WTC11 (cell line): Measurements from ENCODE around the gene PAPPA2. TPM values are rescaled to one million over a fixed set of nuclear protein-coding genes. Genes with fewer than 3 reads are reported as not detected.

ENCODE experiments used
- ATAC-seq: fragments of 200-7000 bp; cut with Tn5 transposase; 2 replicates; pipeline ENCODE4 v1.10.0; 2021; ENCODE audit warnings: mild to moderate bottlenecking, moderate library complexity
- CTCF ChIA-PET: fragments of 300-600 bp; sonication (Branson Sonifier 250); formaldehyde crosslinking; loops from one replicate; lab custom pipeline; 2021; ENCODE audit warnings: antibody characterized with exemption; lab: Charles Lee
- POLR2A ChIA-PET: fragments of 350-600 bp; sonication (Branson Sonifier 250); formaldehyde crosslinking; loops from one replicate; lab custom pipeline; 2021; ENCODE audit warnings: antibody characterized with exemption; lab: Charles Lee
- DNase-seq: peaks from one replicate; pipeline ENCODE4 v3.0.0; 2021; ENCODE audit warnings: low spot score
- H3K27ac Mint-ChIP-seq: 2 replicates; pipeline ENCODE4 v1.8.0; 2021; ENCODE audit warnings: mixed read lengths
- H3K27me3 Mint-ChIP-seq: 2 replicates; pipeline ENCODE4 v1.8.0; 2021; ENCODE audit warnings: low read depth, mild to moderate bottlenecking, moderate library complexity, mixed read lengths
- H3K36me3 Mint-ChIP-seq: 2 replicates; pipeline ENCODE4 v1.8.0; 2021; ENCODE audit warnings: mixed read lengths
- H3K4me1 Mint-ChIP-seq: 2 replicates; pipeline ENCODE4 v1.8.0; 2022; ENCODE audit warnings: mixed read lengths
- H3K4me3 Mint-ChIP-seq: 2 replicates; pipeline ENCODE4 v1.8.0; 2021; ENCODE audit warnings: mild to moderate bottlenecking, moderate library complexity, mixed read lengths
- H3K9me3 Mint-ChIP-seq: 2 replicates; pipeline ENCODE4 v1.8.0; 2021; ENCODE audit warnings: mixed read lengths
- E2F5 ChIP-seq: sonication (generic); formaldehyde crosslinking; IDR thresholded peaks from 2 replicates; pipeline ENCODE4 v1.8.1; 2022; ENCODE audit warnings: mild to moderate bottlenecking, moderate library complexity, missing genetic modification reagents
- ERG ChIP-seq: fragments of 250-450 bp; sonication (Bioruptor Pico); IDR thresholded peaks from 2 replicates; pipeline ENCODE4 v1.8.0; 2021; ENCODE audit warnings: mild to moderate bottlenecking
- ETV6 ChIP-seq: sonication (generic); formaldehyde crosslinking; IDR thresholded peaks from 2 replicates; pipeline ENCODE4 v1.8.1; 2022; ENCODE audit warnings: mild to moderate bottlenecking, missing genetic modification reagents
- FOXP1 ChIP-seq: sonication (generic); formaldehyde crosslinking; IDR thresholded peaks from 2 replicates; pipeline ENCODE4 v1.8.0; 2022; ENCODE audit warnings: missing genetic modification reagents, mild to moderate bottlenecking, moderate library complexity, borderline replicate concordance
- FOXP4 ChIP-seq: sonication (generic); formaldehyde crosslinking; IDR thresholded peaks from 2 replicates; pipeline ENCODE4 v1.8.0; 2022; ENCODE audit warnings: mild to moderate bottlenecking, missing genetic modification reagents
- JAZF1 ChIP-seq: fragments of 250-450 bp; sonication (Bioruptor Pico); IDR thresholded peaks from 2 replicates; pipeline ENCODE4 v1.9.0; 2021; ENCODE audit warnings: moderate library complexity, mild to moderate bottlenecking, inconsistent platforms
- KAT7 ChIP-seq: sonication (generic); formaldehyde crosslinking; IDR thresholded peaks from 2 replicates; pipeline ENCODE4 v1.8.1; 2023; ENCODE audit warnings: missing genetic modification reagents, mild to moderate bottlenecking, borderline replicate concordance
- MXD4 ChIP-seq: fragments of 250-450 bp; sonication (Bioruptor Pico); IDR thresholded peaks from 2 replicates; pipeline ENCODE4 v1.8.0; 2021; ENCODE audit warnings: mild to moderate bottlenecking, moderate library complexity, borderline replicate concordance
- NR2C2 ChIP-seq: sonication (generic); formaldehyde crosslinking; IDR thresholded peaks from 2 replicates; pipeline ENCODE4 v1.8.0; 2022; ENCODE audit warnings: mild to moderate bottlenecking, missing genetic modification reagents
- NR3C1 ChIP-seq: sonication (generic); formaldehyde crosslinking; conservative IDR thresholded peaks from 2 replicates; pipeline ENCODE4 v1.8.1; 2023; ENCODE audit warnings: low read depth, mild to moderate bottlenecking, missing genetic modification reagents
- PREB ChIP-seq: sonication (generic); formaldehyde crosslinking; IDR thresholded peaks from 2 replicates; pipeline ENCODE4 v1.8.1; 2022; ENCODE audit warnings: mild to moderate bottlenecking, missing genetic modification reagents, moderate library complexity, borderline replicate concordance
- PRRX2 ChIP-seq: fragments of 250-450 bp; sonication (Bioruptor Pico); IDR thresholded peaks from 2 replicates; pipeline ENCODE4 v1.8.0; 2021; ENCODE audit warnings: mild to moderate bottlenecking
- SP1 ChIP-seq: sonication (generic); formaldehyde crosslinking; conservative IDR thresholded peaks from 2 replicates; pipeline ENCODE4 v1.8.1; 2022; ENCODE audit warnings: missing genetic modification reagents
- ZBTB43 ChIP-seq: sonication (generic); formaldehyde crosslinking; IDR thresholded peaks from 2 replicates; pipeline ENCODE4 v1.8.1; 2023; ENCODE audit warnings: mild to moderate bottlenecking, missing genetic modification reagents
- ZNF232 ChIP-seq: sonication (generic); formaldehyde crosslinking; IDR thresholded peaks from 2 replicates; pipeline ENCODE4 v1.8.0; 2022; ENCODE audit warnings: mild to moderate bottlenecking, missing genetic modification reagents
- ZNF281 ChIP-seq: sonication (generic); formaldehyde crosslinking; IDR thresholded peaks from 2 replicates; pipeline ENCODE4 v1.8.0; 2023; ENCODE audit warnings: mild to moderate bottlenecking, missing genetic modification reagents
- ZNF532 ChIP-seq: fragments of 250-450 bp; sonication (Bioruptor Pico); IDR thresholded peaks from 2 replicates; pipeline ENCODE4 v1.9.0; 2021; ENCODE audit warnings: mild to moderate bottlenecking, borderline replicate concordance
- total RNA-seq: library from RNA; stranded (reverse); gene quantifications from 3 replicates; pipeline ENCODE4 v1.2.3, GENCODE V29; 2021

The PAPPA2 gene
- total RNA-seq, 1 experiment from 2014 or later: 0.74 TPM

- TF ChIP-seq NR2C2 (CRISPR knock-in tag): no peak
- TF ChIP-seq E2F5: no peak
- TF ChIP-seq ZNF532 (CRISPR knock-in tag): no peak
- TF ChIP-seq FOXP1: no peak
- Mint-ChIP-seq H3K36me3 (no peaks in the 10 kb centered on the region), H3K4me3 (no peak overlapping the region), H3K27me3 (no peaks in the 10 kb centered on the region), H3K27ac (no peak overlapping the region), H3K9me3 (peaks cover 5% of the 10 kb centered on the region), H3K4me1 (no peaks in the 10 kb centered on the region; the same call in 1 of the 2 replicates)
- CTCF ChIA-PET: no interaction called here
- ATAC-seq (no peak), DNase-seq (no peak)
- POLR2A ChIA-PET: no interaction called here
These were observed 278.2 kb downstream of the PAPPA2 start for GRCh38 chr1:176741181-176741580.

GRCh38 chr1:176742322-176742721, 279.3 kb downstream of the PAPPA2 start:
- DNase-seq (no peak), ATAC-seq (no peak)
- POLR2A ChIA-PET: no interaction called here
- H3K27me3 Mint-ChIP-seq: no peaks in the 10 kb centered on the region
- CTCF ChIA-PET: interaction anchor here (1.1 kb wide), 1 partner anchor 156 kb away, joined by 3 read pairs; no protein-coding TSS in a partner anchor
- peaks cover 5% of the 10 kb centered on the region for H3K9me3 Mint-ChIP-seq
- H3K4me3 Mint-ChIP-seq: no peak overlapping the region
- no peak overlapping the region for H3K27ac Mint-ChIP-seq
- H3K36me3 Mint-ChIP-seq: no peaks in the 10 kb centered on the region
- no peaks in the 10 kb centered on the region; the same call in 1 of the 2 replicates for H3K4me1 Mint-ChIP-seq
- TF ChIP-seq ZNF232 (CRISPR knock-in tag) (no peak), KAT7 (CRISPR knock-in tag) (no peak), MXD4 (CRISPR knock-in tag) (no peak)

- peaks cover 5% of the 10 kb centered on the region for H3K9me3 Mint-ChIP-seq
- H3K27me3 Mint-ChIP-seq: no peaks in the 10 kb centered on the region
- no peak for DNase-seq
- CTCF ChIA-PET: no interaction called here
- H3K27ac Mint-ChIP-seq: no peak overlapping the region
- no peak for ATAC-seq
- no peaks in the 10 kb centered on the region; the same call in 1 of the 2 replicates for H3K4me1 Mint-ChIP-seq
- no peaks in the 10 kb centered on the region for H3K36me3 Mint-ChIP-seq
- POLR2A ChIA-PET: no interaction called here
- TF ChIP-seq ETV6 (no peak), ZNF281 (CRISPR knock-in tag) (no peak), SP1 (no peak), ERG (no peak), ZBTB43 (CRISPR knock-in tag) (no peak), PREB (CRISPR knock-in tag) (no peak), NR3C1 (no peak), FOXP4 (CRISPR knock-in tag) (no peak), PRRX2 (CRISPR knock-in tag) (no peak), JAZF1 (CRISPR knock-in tag) (no peak)
- TF ChIP-seq, all 79 proteins: peak for 0
- no peak overlapping the region for H3K4me3 Mint-ChIP-seq
These were observed 281.2 kb downstream of the PAPPA2 start for GRCh38 chr1:176744142-176744541.
